ENCODE results near the gene KRT80. TPM values are rescaled to one million over a fixed set of nuclear protein-coding genes. Genes with fewer than 3 reads are reported as not detected.
A peak's percentile ranks its signal among the peaks of the same experiment; 100 is the strongest.

Gene KRT80
- total RNA-seq, 4 donors from 2014 or later, result 0.16 to 0.54 (median 0.31) TPM; not detected in 1

DNA sequence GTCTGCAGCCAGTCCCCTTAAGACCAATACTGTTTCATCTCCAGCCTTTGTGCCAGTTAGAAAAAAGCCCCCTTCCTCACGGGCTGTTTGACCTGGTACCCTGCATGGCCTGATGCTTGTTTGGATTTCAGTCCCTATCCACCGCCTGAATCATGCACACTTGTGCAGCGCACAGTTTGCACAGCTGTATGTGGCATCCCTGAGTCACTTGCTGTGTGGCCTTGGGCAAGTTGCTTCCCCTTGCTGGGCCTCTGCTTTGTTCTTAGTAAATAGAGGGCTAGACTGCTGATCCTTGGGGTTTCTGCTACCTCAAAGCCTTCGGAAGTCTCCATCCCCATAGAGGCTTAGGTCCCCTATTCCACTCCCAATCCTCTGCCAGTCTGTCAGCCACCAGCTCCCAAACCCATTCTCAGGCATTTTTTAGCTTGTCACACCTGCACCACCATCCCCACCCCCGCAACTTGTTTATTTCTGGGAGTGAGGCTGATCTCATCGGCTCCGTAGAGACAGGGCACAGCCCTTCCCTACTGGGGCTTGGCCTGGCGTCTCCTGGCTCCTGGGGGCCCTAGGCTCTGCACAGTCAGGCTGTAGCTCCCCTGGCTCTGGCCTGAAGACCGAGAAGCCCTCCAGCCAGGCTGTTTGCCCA, 8.8 kb downstream of the KRT80 start:
- 55 to 100% methylated on average over 1 to 6 of the region's 9 CpGs for WGBS, 2 donors (ENCODE audit: low coverage in 1 of 2)
- no peaks in the 10 kb centered on the region for H3K27me3 ChIP-seq
- TF ChIP-seq POLR2AphosphoS5 (IDR thresholded peaks at IDR 0.05), result no peak
- TF ChIP-seq, protein P1, sequence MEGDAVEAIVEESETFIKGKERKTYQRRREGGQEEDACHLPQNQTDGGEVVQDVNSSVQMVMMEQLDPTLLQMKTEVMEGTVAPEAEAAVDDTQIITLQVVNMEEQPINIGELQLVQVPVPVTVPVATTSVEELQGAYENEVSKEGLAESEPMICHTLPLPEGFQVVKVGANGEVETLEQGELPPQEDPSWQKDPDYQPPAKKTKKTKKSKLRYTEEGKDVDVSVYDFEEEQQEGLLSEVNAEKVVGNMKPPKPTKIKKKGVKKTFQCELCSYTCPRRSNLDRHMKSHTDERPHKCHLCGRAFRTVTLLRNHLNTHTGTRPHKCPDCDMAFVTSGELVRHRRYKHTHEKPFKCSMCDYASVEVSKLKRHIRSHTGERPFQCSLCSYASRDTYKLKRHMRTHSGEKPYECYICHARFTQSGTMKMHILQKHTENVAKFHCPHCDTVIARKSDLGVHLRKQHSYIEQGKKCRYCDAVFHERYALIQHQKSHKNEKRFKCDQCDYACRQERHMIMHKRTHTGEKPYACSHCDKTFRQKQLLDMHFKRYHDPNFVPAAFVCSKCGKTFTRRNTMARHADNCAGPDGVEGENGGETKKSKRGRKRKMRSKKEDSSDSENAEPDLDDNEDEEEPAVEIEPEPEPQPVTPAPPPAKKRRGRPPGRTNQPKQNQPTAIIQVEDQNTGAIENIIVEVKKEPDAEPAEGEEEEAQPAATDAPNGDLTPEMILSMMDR (IDR thresholded peaks at IDR 0.05), result no peak
- TF ChIP-seq EP300 (IDR thresholded peaks at IDR 0.05), result no peak
- TF ChIP-seq POLR2A (IDR thresholded peaks at IDR 0.05), result no peak
- no peaks in the 10 kb centered on the region for H3K36me3 ChIP-seq
- H3K4me3 ChIP-seq, result no peak overlapping the region
- H3K27ac ChIP-seq, result peak overlapping the region in 1 of 4 donors; percentile 50
- no peak for ATAC-seq
- H3K4me1 ChIP-seq, result peaks cover 0 to 27% (median 4%) of the 10 kb centered on the region in 3 donors
- no peaks in the 10 kb centered on the region for H3K9me3 ChIP-seq

DNA sequence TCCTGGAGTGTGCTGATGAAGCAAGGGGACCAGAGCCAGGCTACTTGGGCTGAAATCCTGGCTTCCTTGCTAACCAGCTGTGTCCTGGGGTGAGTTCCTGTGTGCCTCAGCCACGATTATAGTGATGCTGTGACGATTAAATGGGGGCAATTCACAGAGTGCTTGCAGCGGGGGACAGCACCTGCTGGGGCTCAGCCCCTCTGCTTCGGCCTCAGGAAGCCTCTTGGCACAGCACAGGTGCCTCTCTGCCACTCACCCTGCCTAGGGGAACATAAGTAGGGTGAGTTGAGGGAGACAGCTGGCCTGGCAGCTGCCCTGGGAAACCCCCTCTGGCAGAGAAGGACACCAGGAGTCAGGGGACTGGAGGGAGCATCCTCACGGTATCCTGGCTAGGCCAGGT, 9.4 kb downstream of the KRT80 start:
- H3K27ac ChIP-seq, result no peak overlapping the region
- H3K4me3 ChIP-seq, result no peak overlapping the region
- WGBS, 2 donors (ENCODE audit: low coverage in 1 of 2), result 67 to 100% methylated on average over 1 of the region's 5 CpGs
- TF ChIP-seq POLR2A (IDR thresholded peaks at IDR 0.05), result no peak
- TF ChIP-seq, protein P1 (IDR thresholded peaks at IDR 0.05), result no peak
- TF ChIP-seq EP300 (IDR thresholded peaks at IDR 0.05), result no peak
- no peak for TF ChIP-seq POLR2AphosphoS5 (IDR thresholded peaks at IDR 0.05)
- H3K4me1 ChIP-seq, result peaks cover 0 to 27% (median 4%) of the 10 kb centered on the region in 3 donors
- no peaks in the 10 kb centered on the region for H3K9me3 ChIP-seq
- no peaks in the 10 kb centered on the region for H3K27me3 ChIP-seq
- H3K36me3 ChIP-seq, result no peaks in the 10 kb centered on the region
- no peak for ATAC-seq

DNA sequence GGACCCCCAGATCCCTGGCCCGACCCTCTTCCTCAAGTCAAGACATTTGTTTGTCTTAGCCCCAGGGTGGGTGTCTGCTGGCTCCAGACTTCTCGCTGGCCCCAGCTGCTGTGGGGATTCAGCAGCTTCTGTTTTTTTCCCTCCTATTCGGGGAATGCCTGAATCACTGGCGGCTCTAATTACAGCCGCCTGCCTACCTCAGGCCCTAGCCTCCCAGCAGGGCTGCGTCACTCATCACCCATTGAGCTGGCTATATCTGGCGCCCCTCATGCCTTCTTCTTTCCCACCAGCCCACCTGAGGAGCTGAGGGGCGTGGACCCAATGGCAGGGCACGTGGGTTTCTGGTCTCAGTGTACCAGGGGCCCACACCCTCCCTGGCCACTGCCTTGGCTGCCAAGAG, 10.1 kb downstream of the KRT80 start:
- no peak for ATAC-seq
- no peak overlapping the region for H3K4me3 ChIP-seq
- TF ChIP-seq POLR2AphosphoS5 (IDR thresholded peaks at IDR 0.05) (no peak), POLR2A (IDR thresholded peaks at IDR 0.05) (no peak), EP300 (IDR thresholded peaks at IDR 0.05) (no peak)
- no peaks in the 10 kb centered on the region for H3K36me3 ChIP-seq
- no peaks in the 10 kb centered on the region for H3K9me3 ChIP-seq
- H3K27ac ChIP-seq, result no peak overlapping the region
- 76% methylated on average over 7 of the region's 9 CpGs; no CpG with 5 or more reads in 1 of the 2 donors for WGBS, 2 donors (ENCODE audit: low coverage in 1 of 2)
- H3K27me3 ChIP-seq, result no peaks in the 10 kb centered on the region
- peaks cover 0 to 23% (median 4%) of the 10 kb centered on the region in 3 donors for H3K4me1 ChIP-seq

DNA sequence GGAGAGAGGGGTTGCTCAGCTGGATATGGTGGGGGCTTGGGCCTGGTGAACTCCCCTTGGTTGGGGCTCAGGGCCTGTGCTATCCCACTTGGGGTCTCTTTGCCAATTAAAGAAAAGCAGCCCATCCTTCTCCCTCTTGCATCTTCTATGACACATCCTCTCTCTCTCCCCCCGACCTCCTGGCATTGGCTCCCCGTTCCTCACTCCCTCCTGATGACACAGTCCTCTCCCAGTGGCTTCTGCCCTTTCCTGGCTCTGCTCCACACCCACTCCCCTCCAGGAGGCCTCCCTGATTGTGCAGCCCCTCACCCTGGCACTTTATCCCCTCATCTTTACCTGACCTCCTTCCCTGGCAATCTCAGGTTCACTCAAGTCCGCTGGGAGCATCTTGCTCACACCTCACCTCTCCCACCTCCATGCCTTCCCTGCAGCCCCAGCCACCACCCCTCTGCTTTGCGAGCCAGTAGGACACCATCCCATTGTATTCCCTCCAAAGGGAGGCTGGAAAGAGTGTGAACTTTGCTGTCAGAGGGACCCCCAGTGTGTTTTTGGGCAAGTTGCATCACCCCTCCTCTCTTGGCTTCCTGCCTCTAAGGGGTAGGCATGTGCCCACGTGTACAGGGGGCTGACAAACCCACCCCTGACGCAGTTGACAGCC, 10.7 kb downstream of the KRT80 start:
- no peaks in the 10 kb centered on the region for H3K36me3 ChIP-seq
- TF ChIP-seq POLR2AphosphoS5 (IDR thresholded peaks at IDR 0.05) (no peak), EP300 (IDR thresholded peaks at IDR 0.05) (no peak), POLR2A (IDR thresholded peaks at IDR 0.05) (no peak)
- TF ChIP-seq, protein P1 (IDR thresholded peaks at IDR 0.05), result no peak
- peaks cover 0 to 17% (median under 1%) of the 10 kb centered on the region in 3 donors for H3K4me1 ChIP-seq
- no peaks in the 10 kb centered on the region for H3K27me3 ChIP-seq
- no peak overlapping the region for H3K4me3 ChIP-seq
- WGBS, 2 donors (ENCODE audit: low coverage in 1 of 2), result 76 to 95% methylated on average over 3 to 4 of the region's 6 CpGs
- no peak for ATAC-seq
- no peaks in the 10 kb centered on the region for H3K9me3 ChIP-seq
- no peak overlapping the region for H3K27ac ChIP-seq

DNA sequence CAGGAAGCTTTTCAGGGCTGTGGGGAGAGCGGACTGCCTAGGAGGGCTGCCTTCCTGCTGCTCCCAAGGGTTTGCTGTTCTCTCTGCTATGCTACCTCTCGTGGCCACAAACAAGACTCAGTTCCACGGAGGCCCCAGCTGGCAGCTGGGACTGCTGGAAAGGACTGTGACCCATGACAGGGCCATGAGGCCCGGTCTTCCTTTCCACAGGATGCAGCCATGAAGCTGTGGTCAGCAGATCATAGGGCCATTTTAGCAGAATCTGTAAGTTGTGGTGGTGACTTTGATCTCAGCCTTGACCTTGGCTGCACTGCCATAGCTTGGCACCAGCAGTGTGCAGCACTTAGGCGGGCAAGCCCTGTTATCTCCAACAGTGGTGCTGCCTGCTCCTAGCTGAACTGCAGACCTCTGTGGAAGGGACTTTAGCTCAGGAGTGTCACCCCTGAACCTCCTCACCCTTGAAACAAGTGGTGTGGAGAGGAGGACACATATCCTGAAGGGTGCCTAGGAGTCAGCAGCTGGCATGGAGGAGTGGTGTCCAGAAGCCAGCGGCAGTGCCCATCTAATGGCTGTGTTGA, 12.3 kb downstream of the KRT80 start:
- 100% methylated on average over 1 of the region's 6 CpGs; no CpG with 5 or more reads in 1 of the 2 donors for WGBS, 2 donors (ENCODE audit: low coverage in 1 of 2)
- TF ChIP-seq, protein P1 (IDR thresholded peaks at IDR 0.05), result no peak
- TF ChIP-seq POLR2AphosphoS5 (IDR thresholded peaks at IDR 0.05), result no peak
- no peak for TF ChIP-seq EP300 (IDR thresholded peaks at IDR 0.05)
- no peak for TF ChIP-seq POLR2A (IDR thresholded peaks at IDR 0.05)
- H3K27ac ChIP-seq, result no peak overlapping the region
- no peaks in the 10 kb centered on the region for H3K36me3 ChIP-seq
- no peak for ATAC-seq
- H3K4me3 ChIP-seq, result no peak overlapping the region
- no peaks in the 10 kb centered on the region for H3K9me3 ChIP-seq
- H3K27me3 ChIP-seq, result no peaks in the 10 kb centered on the region
- H3K4me1 ChIP-seq, result peaks cover 0 to 21% (median 0%) of the 10 kb centered on the region in 3 donors
